Spleen (tissue), 11 donors: ENCODE data around the gene CFAP99. TPM values are rescaled to one million over a fixed set of nuclear protein-coding genes. Genes with fewer than 3 reads are reported as not detected.
A peak's percentile ranks its signal among the peaks of the same experiment; 100 is the strongest.

Experiments
- DNase-seq: peaks from one replicate; pipeline ENCODE4 v3.0.0-alpha.2; 2020
- H3K27ac ChIP-seq, 8 donors: fragments of 200-600 bp; sonication (generic) in 7 of 8; 1 replicate in 4 of 8; 2 replicates in 4 of 8; pipeline versions ENCODE4 v1.5.0 to v1.8.0; 2016 to 2021; ENCODE audit warnings: inconsistent platforms in 4 of 8, mild to moderate bottlenecking in 4 of 8, moderate library complexity in 1 of 8
- H3K27me3 ChIP-seq, 7 donors: fragments of 200-600 bp; sonication (generic) in 6 of 7; replicated peaks in 1 of 7; 1 replicate in 4 of 7; 2 replicates in 3 of 7; pipeline versions ENCODE4 v1.5.0 to v1.8.0; 2016 to 2021; ENCODE audit warnings: inconsistent platforms in 3 of 7, mild to moderate bottlenecking in 1 of 7
- H3K36me3 ChIP-seq, 6 donors: fragments of 200-600 bp; sonication (generic) in 5 of 6; 1 replicate in 4 of 6; 2 replicates in 2 of 6; pipeline versions ENCODE4 v1.5.0 to v1.8.0; 2016 to 2021; ENCODE audit warnings: inconsistent platforms in 2 of 6
- H3K4me1 ChIP-seq, 6 donors: fragments of 200-600 bp; sonication (generic) in 5 of 6; 1 replicate in 3 of 6; 2 replicates in 3 of 6; pipeline versions ENCODE4 v1.5.0 to v1.8.0; 2016 to 2021; ENCODE audit warnings: inconsistent platforms in 3 of 6
- H3K4me3 ChIP-seq, 8 donors: fragments of 200-600 bp; sonication (generic) in 7 of 8; 1 replicate in 4 of 8; 2 replicates in 4 of 8; pipeline versions ENCODE4 v1.5.0 to v1.8.0; 2016 to 2021; ENCODE audit warnings: inconsistent platforms in 4 of 8, mild to moderate bottlenecking in 4 of 8, moderate library complexity in 2 of 8
- H3K9me3 ChIP-seq, 8 donors: fragments of 200-600 bp; sonication (generic) in 7 of 8; 1 replicate in 4 of 8; 2 replicates in 4 of 8; pipeline versions ENCODE4 v1.5.0 to v1.8.0; 2016 to 2021; ENCODE audit warnings: inconsistent platforms in 4 of 8
- POLR2A ChIP-seq, 3 donors: fragments of 450-650 bp; IDR thresholded peaks; one replicate each; pipeline ENCODE4 v1.5.1; 2017; ENCODE audit warnings: antibody characterized with exemption in 3 of 3, mild to moderate bottlenecking in 1 of 3
- POLR2AphosphoS5 ChIP-seq, 3 donors: sonication (generic); formaldehyde crosslinking; IDR thresholded peaks; one replicate each; pipeline ENCODE4 v1.5.1; 2017; ENCODE audit warnings: antibody characterized with exemption in 3 of 3
- WGBS, 5 donors: extraction: QIAGEN DNeasy Blood & Tissue Kit in 3 of 5; methylation state at CpG; one replicate each; pipeline versions ENCODE4 v1.1.5 to v1.1.7; 2013 to 2018; 5-methylcytosine and 5-hydroxymethylcytosine counted together
- intact Hi-C: fragments of 100-400 bp; cut with DNase I; formaldehyde crosslinking; loops from one replicate; pipeline ENCODE4 v1.15.0; 2023; ENCODE audit warnings: low total_unique reads
- polyA plus RNA-seq, 3 donors: library from polyadenylated mRNA; stranded (reverse); fragments of 200-250 nt; gene quantifications; one replicate each; pipeline ENCODE4 v1.2.1, GENCODE V29; 2013
- total RNA-seq, 7 donors: library from RNA; depleted of rRNA in 3 of 7; stranded (reverse); fragments of >200 nt in 3 of 7; fragmentation: NEBNext Ultra II Directional in 4 of 7; extraction: Animal tissue kit (Norgen Biotek cat#: 25700) in 4 of 7; gene quantifications; one replicate each; pipeline versions ENCODE4 v1.1.0 to v1.2.1, GENCODE V29; 2016 to 2021
- TF ChIP-seq, protein P1 (sequence below), 11 experiments: fragments of 200-600 bp in 7 of 11; fragments of 450-650 bp in 4 of 11; sonication (generic) in 4 of 11; IDR thresholded peaks in 8 of 11; conservative IDR thresholded peaks in 3 of 11; 1 replicate in 7 of 11; 2 replicates in 4 of 11; pipeline versions ENCODE4 v1.4.0 to v1.8.0; 2016 to 2021; ENCODE audit warnings: antibody characterized with exemption in 11 of 11, inconsistent platforms in 4 of 11, mild to moderate bottlenecking in 1 of 11
- donor health status: healthy with polysubstance abuse.
- donor health status: DM: no; HTN: no; CAD: no; lungs with moderate emphysema.
- donor health status: DM: no; HTN: no; CAD: no.
- donor health status: Bipolar disorder and iron deficiency.
- donor health status: healthy.
- donor health status: DM: no; HTN: no; CAD: no.
- donor health status: DM: yes; HTN: yes; CAD: no.

The CFAP99 gene
- total and polyA plus RNA-seq, 10 donors: 0.13 to 0.22 TPM; not detected in 8

DNA sequence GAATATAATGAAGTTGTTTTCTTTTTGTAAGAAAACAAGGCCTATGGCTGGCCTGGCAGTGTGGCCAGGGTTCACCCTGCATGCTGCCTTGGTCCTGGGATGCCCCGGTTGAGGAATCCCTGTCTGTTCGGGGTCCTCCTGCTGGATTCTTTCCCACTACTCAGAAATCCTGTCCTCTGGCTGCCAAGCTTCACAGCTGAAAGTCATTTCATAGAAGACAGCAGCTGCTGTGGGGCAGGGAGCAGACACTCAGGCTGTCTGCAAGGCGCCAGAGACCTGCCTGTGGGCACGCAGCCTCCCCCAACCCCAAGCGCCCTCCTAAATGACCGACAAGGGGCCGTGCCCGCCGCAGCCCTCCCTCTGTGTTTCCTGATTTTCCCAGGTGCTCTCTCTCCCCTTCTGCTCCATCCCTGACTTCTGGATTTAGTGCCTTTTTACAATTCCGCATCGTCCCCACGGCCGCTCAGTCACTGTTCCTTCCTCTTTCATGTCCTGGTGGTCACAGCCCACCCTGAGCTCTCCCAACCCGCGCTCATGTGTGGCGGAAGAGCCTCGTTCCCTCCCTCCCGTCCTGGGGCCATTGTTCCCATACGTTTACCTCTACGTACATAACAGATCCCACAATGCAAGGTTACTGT, 27.9 kb upstream of the CFAP99 start:
- Histone ChIP-seq H3K4me3 (peak overlapping the region in 1 of 8 donors; percentile 3), H3K36me3 (no peaks in the 10 kb centered on the region), H3K9me3 (no peaks in the 10 kb centered on the region), H3K4me1 (peaks cover 0 to 47% (median 19%) of the 10 kb centered on the region in 6 donors), H3K27me3 (peaks cover 0 to 32% (median 0%) of the 10 kb centered on the region in 7 donors), H3K27ac (no peak overlapping the region)
- no peak for TF ChIP-seq POLR2A (IDR thresholded peaks at IDR 0.05)
- TF ChIP-seq POLR2AphosphoS5 (IDR thresholded peaks at IDR 0.05): no peak
- TF ChIP-seq, protein P1, sequence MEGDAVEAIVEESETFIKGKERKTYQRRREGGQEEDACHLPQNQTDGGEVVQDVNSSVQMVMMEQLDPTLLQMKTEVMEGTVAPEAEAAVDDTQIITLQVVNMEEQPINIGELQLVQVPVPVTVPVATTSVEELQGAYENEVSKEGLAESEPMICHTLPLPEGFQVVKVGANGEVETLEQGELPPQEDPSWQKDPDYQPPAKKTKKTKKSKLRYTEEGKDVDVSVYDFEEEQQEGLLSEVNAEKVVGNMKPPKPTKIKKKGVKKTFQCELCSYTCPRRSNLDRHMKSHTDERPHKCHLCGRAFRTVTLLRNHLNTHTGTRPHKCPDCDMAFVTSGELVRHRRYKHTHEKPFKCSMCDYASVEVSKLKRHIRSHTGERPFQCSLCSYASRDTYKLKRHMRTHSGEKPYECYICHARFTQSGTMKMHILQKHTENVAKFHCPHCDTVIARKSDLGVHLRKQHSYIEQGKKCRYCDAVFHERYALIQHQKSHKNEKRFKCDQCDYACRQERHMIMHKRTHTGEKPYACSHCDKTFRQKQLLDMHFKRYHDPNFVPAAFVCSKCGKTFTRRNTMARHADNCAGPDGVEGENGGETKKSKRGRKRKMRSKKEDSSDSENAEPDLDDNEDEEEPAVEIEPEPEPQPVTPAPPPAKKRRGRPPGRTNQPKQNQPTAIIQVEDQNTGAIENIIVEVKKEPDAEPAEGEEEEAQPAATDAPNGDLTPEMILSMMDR (IDR thresholded peaks at IDR 0.05 in 8 of 11, conservative IDR thresholded peaks at IDR 0.05 in 3 of 11): no peak
- no peak for DNase-seq
- WGBS, 5 donors: 25 to 42% (median 34%) methylated on average over 20 of the region's 20 CpGs
- intact Hi-C loops: no loop called here

DNA sequence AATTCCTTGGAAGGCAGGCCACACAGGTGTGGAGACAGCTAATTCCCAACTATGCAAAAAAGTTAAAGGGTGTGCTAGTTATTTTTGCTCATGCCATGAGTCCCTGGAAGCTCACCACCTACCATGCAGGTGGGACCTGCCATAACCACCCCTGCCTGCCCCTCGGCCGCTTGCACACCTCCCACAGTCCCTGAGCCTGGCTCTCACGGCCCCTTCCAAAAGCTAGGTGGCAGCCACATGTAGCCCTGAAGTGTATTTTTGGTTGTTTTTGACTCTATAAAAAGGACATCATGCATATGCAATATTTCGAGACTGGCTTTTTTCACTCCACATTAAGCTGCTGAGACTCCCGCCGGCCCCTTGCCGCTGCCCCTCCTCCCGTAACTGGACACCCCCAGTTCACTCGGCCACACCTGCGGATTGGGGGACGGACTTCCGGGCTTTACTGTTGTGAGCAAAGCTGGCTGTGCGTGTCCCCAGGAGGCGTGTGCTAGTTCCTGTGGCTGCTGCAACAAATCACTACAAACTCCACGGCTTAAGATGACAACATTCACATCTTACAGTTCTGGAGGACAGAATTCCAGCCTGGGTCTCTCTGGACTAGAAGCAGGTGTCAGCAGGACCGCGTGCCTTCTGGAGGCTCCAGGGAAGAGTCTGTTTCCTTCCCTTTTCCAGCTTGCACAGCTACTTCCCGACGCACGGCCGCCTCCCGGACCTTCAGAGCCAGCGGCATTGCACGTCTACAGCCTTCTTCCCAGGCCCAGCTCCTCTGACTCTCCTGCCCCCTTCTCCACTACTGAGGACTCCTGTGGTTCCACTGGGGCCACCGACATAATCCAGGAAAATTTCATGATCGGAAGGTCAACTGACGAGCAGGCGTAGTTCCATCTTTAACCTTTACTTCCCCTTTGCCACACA, 25.1 kb upstream of the CFAP99 start:
- Histone ChIP-seq H3K9me3 (no peaks in the 10 kb centered on the region), H3K36me3 (no peaks in the 10 kb centered on the region), H3K27ac (no peak overlapping the region), H3K27me3 (peaks cover 0 to 32% (median 0%) of the 10 kb centered on the region in 7 donors), H3K4me3 (peak overlapping the region in 2 of 8 donors; percentile 17 to 42), H3K4me1 (peaks cover 0 to 47% (median 19%) of the 10 kb centered on the region in 6 donors)
- DNase-seq: peak; percentile 85
- 18 to 24% (median 21%) methylated on average over 26 to 28 of the region's 28 CpGs for WGBS, 5 donors
- intact Hi-C loops: no loop called here
- TF ChIP-seq POLR2AphosphoS5 (IDR thresholded peaks at IDR 0.05): no peak
- TF ChIP-seq, protein P1 (IDR thresholded peaks at IDR 0.05 in 8 of 11, conservative IDR thresholded peaks at IDR 0.05 in 3 of 11): peak in 1 of 11 experiments; percentile 12

DNA sequence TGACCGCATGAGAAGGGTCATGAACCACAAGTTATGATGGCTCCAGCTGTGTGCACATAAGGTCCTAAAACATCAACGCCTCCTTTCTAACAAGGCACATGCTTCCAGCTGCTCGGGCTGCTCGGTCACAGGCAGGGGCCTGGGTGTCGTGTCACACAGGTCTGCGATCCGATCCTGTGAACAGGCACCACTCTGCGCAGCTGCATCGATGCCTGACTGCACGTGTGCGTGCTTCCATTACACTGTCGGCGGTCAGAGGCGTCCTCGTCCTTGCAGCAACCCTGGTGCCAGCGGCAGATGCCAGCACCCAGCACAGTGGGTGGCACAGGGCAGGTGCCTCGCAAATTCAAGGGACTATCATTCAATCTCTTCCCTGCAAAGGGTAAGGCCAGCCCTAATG, 24.2 kb upstream of the CFAP99 start:
- peaks cover 0 to 47% (median 19%) of the 10 kb centered on the region in 6 donors for H3K4me1 ChIP-seq
- 95 to 99% (median 97%) methylated on average over 14 to 17 of the region's 17 CpGs for WGBS, 5 donors
- no peak overlapping the region for H3K27ac ChIP-seq
- no peak overlapping the region for H3K4me3 ChIP-seq
- no peak for TF ChIP-seq POLR2A (IDR thresholded peaks at IDR 0.05)
- TF ChIP-seq, protein P1 (IDR thresholded peaks at IDR 0.05 in 8 of 11, conservative IDR thresholded peaks at IDR 0.05 in 3 of 11): no peak
- intact Hi-C loops: no loop called here
- no peaks in the 10 kb centered on the region for H3K9me3 ChIP-seq
- no peak for DNase-seq
- H3K36me3 ChIP-seq: no peaks in the 10 kb centered on the region
- H3K27me3 ChIP-seq: peaks cover 0 to 30% (median 0%) of the 10 kb centered on the region in 7 donors

DNA sequence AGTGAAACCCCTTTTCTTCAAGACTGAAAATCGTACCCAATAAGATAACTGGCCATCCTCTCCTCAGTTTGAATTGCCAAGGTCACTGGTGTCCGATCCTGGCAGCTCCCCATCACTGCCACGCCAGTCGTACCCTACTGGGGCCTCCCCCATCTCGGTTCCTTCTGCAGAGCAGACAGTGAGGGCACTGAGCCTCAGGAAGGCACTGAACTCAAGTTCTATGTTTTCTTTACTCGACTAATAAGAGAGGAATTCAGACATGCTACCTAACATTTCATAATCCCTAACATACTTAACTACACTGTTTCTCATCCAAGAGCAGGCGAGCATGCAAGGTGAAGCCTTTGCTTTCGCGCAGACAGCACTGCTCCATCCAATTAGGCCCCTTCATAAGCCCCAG, 23.7 kb upstream of the CFAP99 start:
- Histone ChIP-seq H3K4me1 (peaks cover 0 to 45% (median 19%) of the 10 kb centered on the region in 6 donors), H3K36me3 (no peaks in the 10 kb centered on the region), H3K9me3 (no peaks in the 10 kb centered on the region), H3K4me3 (no peak overlapping the region), H3K27me3 (peaks cover 0 to 25% (median 0%) of the 10 kb centered on the region in 7 donors), H3K27ac (no peak overlapping the region)
- WGBS, 5 donors: 76 to 88% (median 86%) methylated on average over 9 of the region's 9 CpGs
- no peak for DNase-seq
- TF ChIP-seq, protein P1 (IDR thresholded peaks at IDR 0.05 in 8 of 11, conservative IDR thresholded peaks at IDR 0.05 in 3 of 11): no peak
- TF ChIP-seq POLR2A (IDR thresholded peaks at IDR 0.05): no peak
- no peak for TF ChIP-seq POLR2AphosphoS5 (IDR thresholded peaks at IDR 0.05)
- intact Hi-C loops: no loop called here
